NT2/D1 (cell line): ENCODE measurements around the gene CCDC78.
A peak's percentile ranks its signal among the peaks of the same experiment; 100 is the strongest.
"Not testable (repeated sequence)": the region's sequence is repeated elsewhere in the genome, so short reads cannot be mapped to it uniquely, and the experiment has no call there.

Experiments used
- DNase-seq: peaks from one replicate; pipeline ENCODE4 v3.0.0-alpha.2; 2011; ENCODE audit warnings: low read depth, low spot score
- H3K27me3 ChIP-seq: 2 replicates; pipeline ENCODE4 v1.6.0; 2011; ENCODE audit warnings: mild to moderate bottlenecking; ENCODE audit not compliant: insufficient read length, insufficient read depth
- H3K36me3 ChIP-seq: 2 replicates; pipeline ENCODE4 v1.6.1; 2011; ENCODE audit warnings: mild to moderate bottlenecking, low read length, mixed read lengths; ENCODE audit not compliant: insufficient read depth, insufficient read length
- H3K4me1 ChIP-seq: 2 replicates; pipeline ENCODE4 v1.5.1; 2011; ENCODE audit not compliant: insufficient read depth, insufficient read length
- H3K4me3 ChIP-seq: 2 replicates; pipeline ENCODE4 v1.5.1; 2011; ENCODE audit warnings: low read depth; ENCODE audit not compliant: insufficient read length
- H3K9ac ChIP-seq: 2 replicates; pipeline ENCODE4 v1.6.0; 2011; ENCODE audit warnings: low read depth; ENCODE audit not compliant: insufficient read length
- H3K9me3 ChIP-seq: 2 replicates; pipeline ENCODE4 v1.5.1; 2011; ENCODE audit warnings: mild to moderate bottlenecking, low read length; ENCODE audit not compliant: insufficient read depth
- SUZ12 ChIP-seq: IDR thresholded peaks from 2 replicates; pipeline ENCODE4 v1.6.1; 2011; ENCODE audit not compliant: insufficient read length, insufficient read depth; ENCODE audit errors: extremely low read depth
- YY1 ChIP-seq: IDR thresholded peaks from 2 replicates; pipeline ENCODE4 v1.6.1; 2011; ENCODE audit not compliant: insufficient read length, insufficient read depth
- ZNF274 ChIP-seq: IDR thresholded peaks from 2 replicates; pipeline ENCODE4 v1.6.1; 2011; ENCODE audit warnings: mild to moderate bottlenecking, low read depth, low read length

CCDC78 gene

GRCh38 chr16:749010-749409 is 22.8 kb upstream of the CCDC78 start:
- no peak for DNase-seq
- Histone ChIP-seq H3K9me3 (no peaks in the 10 kb centered on the region), H3K4me1 (peaks cover 10% of the 10 kb centered on the region), H3K27me3 (peaks cover 5% of the 10 kb centered on the region), H3K4me3 (no peak overlapping the region), H3K9ac (no peak overlapping the region), H3K36me3 (no peaks in the 10 kb centered on the region)
- TF ChIP-seq YY1, result no peak
- no peak for TF ChIP-seq SUZ12
- no peak for TF ChIP-seq ZNF274

- Histone ChIP-seq H3K4me3 (no peak overlapping the region), H3K36me3 (no peaks in the 10 kb centered on the region), H3K9ac (no peak overlapping the region), H3K9me3 (no peaks in the 10 kb centered on the region), H3K27me3 (peaks cover 5% of the 10 kb centered on the region), H3K4me1 (peaks cover 10% of the 10 kb centered on the region)
- no peak for DNase-seq
- no peak for TF ChIP-seq ZNF274
Observed at GRCh38 chr16:747978-748746, 21.9 kb upstream of the CCDC78 start.

- TF ChIP-seq ZNF274 (no peak), SUZ12 (no peak), YY1 (no peak)
- Histone ChIP-seq H3K27me3 (peaks cover 5% of the 10 kb centered on the region), H3K36me3 (no peaks in the 10 kb centered on the region), H3K4me3 (no peak overlapping the region), H3K9me3 (no peaks in the 10 kb centered on the region), H3K4me1 (peaks cover 10% of the 10 kb centered on the region), H3K9ac (no peak overlapping the region)
- DNase-seq, result no peak
Observed at GRCh38 chr16:746637-747036, 20.4 kb upstream of the CCDC78 start.

- Histone ChIP-seq H3K9ac (no peak overlapping the region), H3K36me3 (no peaks in the 10 kb centered on the region), H3K9me3 (no peaks in the 10 kb centered on the region), H3K27me3 (no peaks in the 10 kb centered on the region), H3K4me3 (no peak overlapping the region), H3K4me1 (peaks cover 4% of the 10 kb centered on the region)
- no peak for TF ChIP-seq YY1
- no peak for TF ChIP-seq ZNF274
- no peak for TF ChIP-seq SUZ12
- peak; percentile 57 for DNase-seq
Observed at GRCh38 chr16:745739-746138, 19.5 kb upstream of the CCDC78 start.

- no peaks in the 10 kb centered on the region for H3K27me3 ChIP-seq
- no peak overlapping the region for H3K4me3 ChIP-seq
- no peak overlapping the region for H3K9ac ChIP-seq
- peaks cover 4% of the 10 kb centered on the region for H3K36me3 ChIP-seq
- H3K4me1 ChIP-seq, result no peaks in the 10 kb centered on the region
- H3K9me3 ChIP-seq, result no peaks in the 10 kb centered on the region
- DNase-seq, result no peak
- TF ChIP-seq ZNF274 (no peak), SUZ12 (no peak), YY1 (no peak)
Observed at GRCh38 chr16:743794-744500, 17.7 kb upstream of the CCDC78 start.

DNA sequence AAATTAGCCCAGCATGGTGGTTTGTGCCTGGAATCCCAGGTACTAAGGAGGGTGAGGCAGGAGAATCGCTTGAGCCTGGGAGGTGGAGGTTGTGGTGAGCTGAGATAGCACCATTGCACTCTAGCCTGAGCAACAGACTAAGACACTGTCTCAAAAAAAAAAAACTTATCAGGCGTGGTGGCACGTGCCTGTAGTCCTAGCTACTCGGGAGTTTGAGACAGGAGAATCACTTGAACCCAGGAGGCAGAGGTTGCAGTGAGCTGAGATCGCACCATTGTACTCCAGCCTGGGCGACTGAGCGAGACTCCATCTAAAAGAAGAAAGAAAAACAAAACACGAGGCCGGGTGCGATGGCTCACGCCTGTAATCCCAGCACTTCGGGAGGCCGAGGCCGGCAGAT is 16.7 kb upstream of the CCDC78 start:
- DNase-seq, H3K4me3 ChIP-seq, H3K9me3 ChIP-seq, H3K4me1 ChIP-seq, H3K9ac ChIP-seq, H3K27me3 ChIP-seq, H3K36me3 ChIP-seq: not testable (repeated sequence)

DNA sequence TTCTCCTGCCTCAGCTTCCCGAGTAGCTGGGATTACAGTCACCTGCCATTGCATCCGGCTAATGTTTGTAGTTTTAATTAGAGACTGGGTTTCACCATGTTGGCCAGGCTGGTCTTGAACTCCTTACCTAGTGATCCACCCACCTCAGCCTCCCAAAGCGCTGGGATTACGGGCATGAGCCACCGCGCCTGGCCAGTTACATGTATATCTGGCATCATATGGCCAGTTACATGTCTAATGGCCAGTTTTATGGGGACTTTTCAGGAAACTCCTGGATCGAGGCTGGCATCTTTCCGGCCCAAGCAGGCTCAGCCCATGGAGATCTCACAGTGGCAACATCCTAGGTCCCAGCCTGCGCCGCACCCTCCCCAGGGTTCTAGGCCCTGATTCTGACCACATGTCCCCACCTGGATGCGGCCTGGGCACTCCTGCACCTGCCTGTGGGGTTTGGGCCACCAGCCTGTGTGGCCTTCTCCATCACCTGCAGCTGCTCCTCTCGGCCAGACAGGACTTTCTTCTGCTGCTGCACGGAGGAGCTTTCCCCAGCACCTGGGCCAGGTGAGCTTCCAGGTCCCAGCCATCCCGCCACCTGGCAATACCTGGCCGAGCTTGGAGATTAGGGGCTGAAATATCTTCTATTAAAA is 15.9 kb upstream of the CCDC78 start:
- Histone ChIP-seq H3K9ac (peak overlapping the region; percentile 57), H3K36me3 (peaks cover 18% of the 10 kb centered on the region), H3K4me3 (no peak overlapping the region), H3K9me3 (no peaks in the 10 kb centered on the region), H3K4me1 (peaks cover 2% of the 10 kb centered on the region), H3K27me3 (no peaks in the 10 kb centered on the region)
- DNase-seq, result no peak
- no peak for TF ChIP-seq SUZ12
- no peak for TF ChIP-seq YY1
